HCT116 (cell line): Measurements from ENCODE around the gene TDRD9. TPM values are rescaled to one million over a fixed set of nuclear protein-coding genes. Genes with fewer than 3 reads are reported as not detected.

ENCODE experiments used
- ATAC-seq: fragments of 200-7000 bp; cut with Tn5 transposase; 2 replicates; pipeline ENCODE4 v1.9.1; 2020; ENCODE audit warnings: mild to moderate bottlenecking, moderate library complexity
- BruUV-seq: library from RNA; stranded (reverse); fragments of 400-500 nt; replicated peaks from 2 replicates; lab custom pipeline; 2021; lab: Mats Ljungman, UMichigan
- CTCF ChIA-PET: fragments of 300-600 bp; sonication (Branson Sonifier 250); formaldehyde crosslinking; loops from one replicate; lab custom pipeline; 2021; ENCODE audit warnings: antibody characterized with exemption; lab: Charles Lee
- POLR2A ChIA-PET: fragments of 300-600, 350-600 bp; sonication (Branson Sonifier 250); formaldehyde crosslinking; loops from one replicate; lab custom pipeline; 2021; ENCODE audit warnings: antibody characterized with exemption; lab: Charles Lee
- RAD21 ChIA-PET, 2 experiments: fragments of 300-600 bp; sonication (Branson Sonifier 250); formaldehyde crosslinking; loops; one replicate each; lab custom pipeline; 2023; ENCODE audit warnings: low total read pairs in 2 of 2; ENCODE audit not compliant: uncharacterized antibody in 2 of 2, unreplicated experiment in 2 of 2, low non-redundant PET in 1 of 2; lab: Charles Lee
- DNase-seq: peaks from one replicate; pipeline ENCODE4 v3.0.0-alpha.2; 2010; ENCODE audit warnings: low read depth, low spot score
- H2AFZ ChIP-seq: fragments of 200-600 bp; shearing (Covaris generic), sonication (generic); 2 replicates; pipeline ENCODE4 v1.6.1; 2017; ENCODE audit warnings: low read depth, mixed run types, mixed read lengths, antibody characterized with exemption, low read length; ENCODE audit not compliant: poor library complexity, severe bottlenecking
- H3K27ac ChIP-seq: 2 replicates; pipeline ENCODE4 v1.5.1; 2012; ENCODE audit warnings: low read depth, low read length
- H3K27me3 ChIP-seq: fragments of 200-600 bp; sonication (generic); 2 replicates; pipeline ENCODE4 v1.6.1; 2016; ENCODE audit warnings: mixed run types, low read length, mixed read lengths; ENCODE audit not compliant: insufficient read depth
- H3K36me3 ChIP-seq, 2 experiments: fragments of 200-500 bp in 1 of 2; fragments of 200-600 bp in 1 of 2; sonication (Bioruptor generic) in 1 of 2; sonication (generic) in 1 of 2; 2 replicates each; pipeline versions ENCODE4 v1.5.1 to v1.6.1; 2014 to 2016; ENCODE audit warnings: low read length in 2 of 2, inconsistent platforms in 1 of 2, mixed read lengths in 1 of 2, mixed run types in 1 of 2; ENCODE audit not compliant: insufficient read depth in 2 of 2, control insufficient read depth in 1 of 2
- H3K4me1 ChIP-seq, 2 experiments: fragments of 200-600 bp in 1 of 2; sonication (generic) in 1 of 2; 2 replicates each; pipeline versions ENCODE4 v1.5.1 to v1.6.1; 2012 to 2017; ENCODE audit warnings: low read length in 2 of 2, inconsistent platforms in 1 of 2, mild to moderate bottlenecking in 1 of 2, mixed read lengths in 1 of 2, mixed run types in 1 of 2, moderate library complexity in 1 of 2; ENCODE audit not compliant: insufficient read depth in 2 of 2, control insufficient read depth in 1 of 2
- H3K4me2 ChIP-seq: fragments of 200-600 bp; sonication (generic); 2 replicates; pipeline ENCODE4 v1.6.1; 2017; ENCODE audit warnings: mixed run types, low read length, mixed read lengths
- H3K4me3 ChIP-seq, 2 experiments: fragments of 200-600 bp in 1 of 2; sonication (generic) in 1 of 2; replicated peaks in 1 of 2; 2 replicates each; pipeline ENCODE4 v1.5.1; 2011 to 2016; ENCODE audit warnings: low read length in 2 of 2, control low read depth in 1 of 2, low read depth in 1 of 2, mild to moderate bottlenecking in 1 of 2, mixed read lengths in 1 of 2, mixed run types in 1 of 2
- H3K79me2 ChIP-seq: fragments of 200-600 bp; sonication (generic); 2 replicates; pipeline ENCODE4 v1.6.1; 2017; ENCODE audit warnings: mild to moderate bottlenecking, mixed run types, low read length, moderate library complexity, mixed read lengths; ENCODE audit not compliant: insufficient read depth
- H3K9ac ChIP-seq: fragments of 200-600 bp; sonication (generic); 2 replicates; pipeline ENCODE4 v1.6.1; 2016; ENCODE audit warnings: low read length, mixed read lengths
- H3K9me2 ChIP-seq: fragments of 200-600 bp; sonication (generic), shearing (Covaris generic); 2 replicates; pipeline ENCODE4 v1.6.1; 2017; ENCODE audit warnings: mixed run types, mild to moderate bottlenecking, moderate library complexity; ENCODE audit not compliant: insufficient read depth
- H3K9me3 ChIP-seq, 2 experiments: fragments of 200-500 bp in 1 of 2; fragments of 200-600 bp in 1 of 2; sonication (Bioruptor generic) in 1 of 2; sonication (generic) in 1 of 2; 2 replicates each; pipeline ENCODE4 v1.6.1; 2014 to 2017; ENCODE audit warnings: low read length in 2 of 2, mixed read lengths in 2 of 2, inconsistent platforms in 1 of 2, low read depth in 1 of 2, mild to moderate bottlenecking in 1 of 2, mixed run types in 1 of 2, moderate library complexity in 1 of 2; ENCODE audit not compliant: control insufficient read depth in 1 of 2, insufficient read depth in 1 of 2
- H4K20me1 ChIP-seq: fragments of 200-600 bp; sonication (generic), shearing (Covaris generic); 2 replicates; pipeline ENCODE4 v1.6.1; 2017; ENCODE audit warnings: mixed run types, mild to moderate bottlenecking, moderate library complexity; ENCODE audit not compliant: insufficient read depth
- CBX3 ChIP-seq: IDR thresholded peaks from 2 replicates; pipeline ENCODE4 v1.6.1; 2012; ENCODE audit warnings: low read depth
- RAD21 ChIP-seq: IDR thresholded peaks from 2 replicates; pipeline ENCODE4 v1.6.1; 2012; ENCODE audit warnings: low read depth, mild to moderate bottlenecking
- SIN3A ChIP-seq: IDR thresholded peaks from 2 replicates; pipeline ENCODE4 v1.6.1; 2012; ENCODE audit warnings: low read depth
- SP1 ChIP-seq: IDR thresholded peaks from 2 replicates; pipeline ENCODE4 v1.6.1; 2012; ENCODE audit warnings: low read depth
- YY1 ChIP-seq: IDR thresholded peaks from 2 replicates; pipeline ENCODE4 v1.6.1; 2011; ENCODE audit warnings: low read length, low read depth, moderate library complexity, mild to moderate bottlenecking; ENCODE audit not compliant: insufficient replicate concordance; ENCODE audit errors: extremely low read depth
- ZNF274 ChIP-seq: fragments of 200-500 bp; sonication (Bioruptor generic); IDR thresholded peaks from 2 replicates; pipeline ENCODE4 v1.6.1; 2014; ENCODE audit warnings: mild to moderate bottlenecking, low read depth, low read length, inconsistent platforms
- intact Hi-C: fragments of 100-400 bp; cut with micrococcal nuclease; formaldehyde crosslinking; loops from 2 replicates; pipeline ENCODE4 v1.10.0; 2022
- total RNA-seq: library from RNA; stranded (reverse); gene quantifications from one replicate; pipeline ENCODE4 v1.2.1, GENCODE V29; 2021; ENCODE audit not compliant: unreplicated experiment
- TF ChIP-seq, protein P1 (sequence below): IDR thresholded peaks from 2 replicates; pipeline ENCODE4 v1.6.1; 2012; ENCODE audit warnings: low read depth
- TF ChIP-seq, protein P2 (sequence below): IDR thresholded peaks from 2 replicates; pipeline ENCODE4 v1.6.1; 2012
- TF ChIP-seq, protein P3 (sequence below), 3 experiments: fragments of 200-600 bp in 1 of 3; sonication (generic) in 1 of 3; IDR thresholded peaks in 2 of 3; conservative IDR thresholded peaks in 1 of 3; 2 replicates each; pipeline ENCODE4 v1.5.1; 2012 to 2017; ENCODE audit warnings: low read depth in 2 of 3, low read length in 2 of 3, antibody characterized with exemption in 1 of 3, borderline replicate concordance in 1 of 3, control low read depth in 1 of 3, mild to moderate bottlenecking in 1 of 3, mixed read lengths in 1 of 3, mixed run types in 1 of 3, moderate library complexity in 1 of 3; ENCODE audit not compliant: insufficient read depth in 1 of 3
- TF ChIP-seq, protein P4 (sequence below): IDR thresholded peaks from 2 replicates; pipeline ENCODE4 v1.6.1; 2011; ENCODE audit warnings: mild to moderate bottlenecking, low read length, moderate library complexity; ENCODE audit not compliant: insufficient replicate concordance; ENCODE audit errors: extremely low read depth

Gene TDRD9
- total RNA-seq, 1 experiment from 2014 or later, result not detected

DNA sequence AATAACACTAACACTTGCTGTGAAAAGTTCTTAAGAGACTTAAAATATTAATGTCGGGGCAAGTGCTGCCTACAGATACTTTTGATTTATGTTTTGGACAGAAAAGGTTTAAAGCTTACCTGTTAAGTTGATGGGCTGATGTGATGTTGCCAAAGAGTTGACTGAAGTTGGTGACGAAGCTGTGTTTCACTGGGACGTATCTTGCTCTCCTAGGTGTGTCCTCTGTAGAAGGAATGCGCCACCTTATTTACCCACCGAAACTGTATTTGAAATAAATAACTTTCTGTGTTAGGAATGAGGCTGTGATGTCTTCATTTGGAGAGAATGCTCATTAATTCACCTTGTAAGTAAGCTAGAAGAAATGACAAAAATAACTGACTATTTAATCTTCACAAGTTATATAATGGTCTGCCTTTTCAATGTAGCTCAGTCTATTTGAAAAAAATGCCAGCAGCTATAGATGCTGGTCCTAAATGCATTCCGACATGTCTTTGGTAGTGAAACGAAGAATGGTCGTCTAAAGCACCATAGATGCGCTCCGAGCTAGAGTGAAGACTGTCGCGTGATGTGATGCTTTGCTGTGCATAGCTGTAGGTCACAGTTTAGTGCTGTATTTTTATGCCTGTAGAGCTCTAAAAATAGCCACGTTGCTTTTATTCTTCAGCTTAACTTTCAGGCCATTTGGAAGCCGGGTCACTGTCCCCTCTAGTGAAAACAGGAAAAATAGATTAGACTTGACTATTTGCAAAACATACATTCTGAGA lies 13.9 kb downstream of the TDRD9 start, which contains the start of gene RD3L:
TSS of gene RD3L (minus strand) at position 557 of the 764 bp plus-strand sequence. CDS start 834 bp downstream, outside the sequence.
- no TSS peak for BruUV-seq
- RAD21 ChIA-PET, result no interaction called here
- H3K9ac ChIP-seq, result no peak within 1 kb of the TSS
- CTCF ChIA-PET, result interaction anchor here (1.8 kb wide), 1 partner anchor 32 kb away, joined by 6 read pairs; no protein-coding TSS in a partner anchor
- ATAC-seq (no peak), DNase-seq (no peak)
- intact Hi-C loops, result no loop called here
- POLR2A ChIA-PET, result no interaction called here
- no peak within 1 kb of the TSS for H3K4me3 ChIP-seq
- no peak within 1 kb of the TSS for H3K27ac ChIP-seq
- TF ChIP-seq ZNF274 (no peak), SIN3A (no peak), SP1 (no peak), YY1 (no peak), CBX3 (no peak), RAD21 (no peak)
- TF ChIP-seq, protein P1, sequence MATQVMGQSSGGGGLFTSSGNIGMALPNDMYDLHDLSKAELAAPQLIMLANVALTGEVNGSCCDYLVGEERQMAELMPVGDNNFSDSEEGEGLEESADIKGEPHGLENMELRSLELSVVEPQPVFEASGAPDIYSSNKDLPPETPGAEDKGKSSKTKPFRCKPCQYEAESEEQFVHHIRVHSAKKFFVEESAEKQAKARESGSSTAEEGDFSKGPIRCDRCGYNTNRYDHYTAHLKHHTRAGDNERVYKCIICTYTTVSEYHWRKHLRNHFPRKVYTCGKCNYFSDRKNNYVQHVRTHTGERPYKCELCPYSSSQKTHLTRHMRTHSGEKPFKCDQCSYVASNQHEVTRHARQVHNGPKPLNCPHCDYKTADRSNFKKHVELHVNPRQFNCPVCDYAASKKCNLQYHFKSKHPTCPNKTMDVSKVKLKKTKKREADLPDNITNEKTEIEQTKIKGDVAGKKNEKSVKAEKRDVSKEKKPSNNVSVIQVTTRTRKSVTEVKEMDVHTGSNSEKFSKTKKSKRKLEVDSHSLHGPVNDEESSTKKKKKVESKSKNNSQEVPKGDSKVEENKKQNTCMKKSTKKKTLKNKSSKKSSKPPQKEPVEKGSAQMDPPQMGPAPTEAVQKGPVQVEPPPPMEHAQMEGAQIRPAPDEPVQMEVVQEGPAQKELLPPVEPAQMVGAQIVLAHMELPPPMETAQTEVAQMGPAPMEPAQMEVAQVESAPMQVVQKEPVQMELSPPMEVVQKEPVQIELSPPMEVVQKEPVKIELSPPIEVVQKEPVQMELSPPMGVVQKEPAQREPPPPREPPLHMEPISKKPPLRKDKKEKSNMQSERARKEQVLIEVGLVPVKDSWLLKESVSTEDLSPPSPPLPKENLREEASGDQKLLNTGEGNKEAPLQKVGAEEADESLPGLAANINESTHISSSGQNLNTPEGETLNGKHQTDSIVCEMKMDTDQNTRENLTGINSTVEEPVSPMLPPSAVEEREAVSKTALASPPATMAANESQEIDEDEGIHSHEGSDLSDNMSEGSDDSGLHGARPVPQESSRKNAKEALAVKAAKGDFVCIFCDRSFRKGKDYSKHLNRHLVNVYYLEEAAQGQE, result no peak
- TF ChIP-seq, protein P2, sequence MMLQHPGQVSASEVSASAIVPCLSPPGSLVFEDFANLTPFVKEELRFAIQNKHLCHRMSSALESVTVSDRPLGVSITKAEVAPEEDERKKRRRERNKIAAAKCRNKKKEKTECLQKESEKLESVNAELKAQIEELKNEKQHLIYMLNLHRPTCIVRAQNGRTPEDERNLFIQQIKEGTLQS, result no peak
- TF ChIP-seq, protein P3, sequence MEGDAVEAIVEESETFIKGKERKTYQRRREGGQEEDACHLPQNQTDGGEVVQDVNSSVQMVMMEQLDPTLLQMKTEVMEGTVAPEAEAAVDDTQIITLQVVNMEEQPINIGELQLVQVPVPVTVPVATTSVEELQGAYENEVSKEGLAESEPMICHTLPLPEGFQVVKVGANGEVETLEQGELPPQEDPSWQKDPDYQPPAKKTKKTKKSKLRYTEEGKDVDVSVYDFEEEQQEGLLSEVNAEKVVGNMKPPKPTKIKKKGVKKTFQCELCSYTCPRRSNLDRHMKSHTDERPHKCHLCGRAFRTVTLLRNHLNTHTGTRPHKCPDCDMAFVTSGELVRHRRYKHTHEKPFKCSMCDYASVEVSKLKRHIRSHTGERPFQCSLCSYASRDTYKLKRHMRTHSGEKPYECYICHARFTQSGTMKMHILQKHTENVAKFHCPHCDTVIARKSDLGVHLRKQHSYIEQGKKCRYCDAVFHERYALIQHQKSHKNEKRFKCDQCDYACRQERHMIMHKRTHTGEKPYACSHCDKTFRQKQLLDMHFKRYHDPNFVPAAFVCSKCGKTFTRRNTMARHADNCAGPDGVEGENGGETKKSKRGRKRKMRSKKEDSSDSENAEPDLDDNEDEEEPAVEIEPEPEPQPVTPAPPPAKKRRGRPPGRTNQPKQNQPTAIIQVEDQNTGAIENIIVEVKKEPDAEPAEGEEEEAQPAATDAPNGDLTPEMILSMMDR (IDR thresholded peaks at IDR 0.05 in 2 of 3, conservative IDR thresholded peaks at IDR 0.05 in 1 of 3; ENCODE audit: borderline replicate concordance in 1 of 3, insufficient read depth in 1 of 3, low read depth in 2 of 3, low read length in 2 of 3), result no peak
- TF ChIP-seq, protein P4, sequence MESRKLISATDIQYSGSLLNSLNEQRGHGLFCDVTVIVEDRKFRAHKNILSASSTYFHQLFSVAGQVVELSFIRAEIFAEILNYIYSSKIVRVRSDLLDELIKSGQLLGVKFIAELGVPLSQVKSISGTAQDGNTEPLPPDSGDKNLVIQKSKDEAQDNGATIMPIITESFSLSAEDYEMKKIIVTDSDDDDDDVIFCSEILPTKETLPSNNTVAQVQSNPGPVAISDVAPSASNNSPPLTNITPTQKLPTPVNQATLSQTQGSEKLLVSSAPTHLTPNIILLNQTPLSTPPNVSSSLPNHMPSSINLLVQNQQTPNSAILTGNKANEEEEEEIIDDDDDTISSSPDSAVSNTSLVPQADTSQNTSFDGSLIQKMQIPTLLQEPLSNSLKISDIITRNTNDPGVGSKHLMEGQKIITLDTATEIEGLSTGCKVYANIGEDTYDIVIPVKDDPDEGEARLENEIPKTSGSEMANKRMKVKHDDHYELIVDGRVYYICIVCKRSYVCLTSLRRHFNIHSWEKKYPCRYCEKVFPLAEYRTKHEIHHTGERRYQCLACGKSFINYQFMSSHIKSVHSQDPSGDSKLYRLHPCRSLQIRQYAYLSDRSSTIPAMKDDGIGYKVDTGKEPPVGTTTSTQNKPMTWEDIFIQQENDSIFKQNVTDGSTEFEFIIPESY, result no peak
- no peaks in the 10 kb centered on the region for H4K20me1 ChIP-seq
- H3K79me2 ChIP-seq, result no peaks in the 10 kb centered on the region
- no peaks in the 10 kb centered on the region for H3K36me3 ChIP-seq
- H3K9me2 ChIP-seq, result no peaks in the 10 kb centered on the region
- H3K27me3 ChIP-seq, result peaks cover 36% of the 10 kb centered on the region
- no peak within 1 kb of the TSS for H3K4me2 ChIP-seq
- H3K9me3 ChIP-seq, result peaks cover 0 to 4% of the 10 kb centered on the region in 2 experiments; a peak in 1 of 4 replicates
- H2AFZ ChIP-seq, result no peak within 1 kb of the TSS
- no peaks in the 10 kb centered on the region for H3K4me1 ChIP-seq
